ENCODE data around the gene GFRA4. TPM values are rescaled to one million over a fixed set of nuclear protein-coding genes. Genes with fewer than 3 reads are reported as not detected.

The GFRA4 gene
- total RNA-seq, 1 experiment from 2014 or later = not detected

DNA sequence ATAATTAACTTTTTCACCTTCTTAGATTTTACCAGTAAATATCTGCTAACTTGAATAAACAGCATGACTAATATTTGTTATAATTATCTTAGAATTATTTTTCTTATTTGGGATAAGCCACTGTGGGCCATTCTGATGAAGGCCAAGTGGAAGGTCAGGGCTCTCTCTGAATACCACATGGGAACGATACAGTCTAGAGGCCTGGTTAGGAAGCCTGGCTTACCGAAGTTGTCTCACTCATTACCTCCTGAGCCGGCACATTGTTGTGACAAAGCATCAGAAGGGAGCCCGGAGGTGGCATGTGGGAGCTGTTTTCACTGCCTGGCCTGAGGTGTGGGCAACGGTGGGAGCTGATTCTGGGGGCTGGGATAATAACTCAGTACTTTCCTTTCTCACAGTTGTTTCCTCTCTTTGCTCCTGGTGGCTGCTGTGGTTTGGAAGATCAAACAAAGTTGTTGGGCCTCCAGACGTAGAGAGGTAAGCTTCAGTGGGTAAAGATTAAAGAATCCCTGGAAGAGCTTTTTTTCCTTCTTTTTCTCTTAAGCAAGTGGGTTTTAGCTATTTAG is 29.2 kb downstream of the GFRA4 start:
- no peak for DNase-seq
- Histone ChIP-seq H3K23ac (ENCODE audit: insufficient read length, low read depth, low read length) (no peak overlapping the region), H2BK5ac (ENCODE audit: insufficient read length, low read length) (no peak overlapping the region), H3K4ac (ENCODE audit: low read depth, low read length) (no peak overlapping the region), H3K18ac (ENCODE audit: insufficient read length, low read depth, low read length) (no peak overlapping the region), H3K4me2 (ENCODE audit: insufficient read depth, insufficient read length, low read length) (no peak overlapping the region), H2AFZ (ENCODE audit: low read length) (no peak overlapping the region), H4K5ac (ENCODE audit: insufficient read length, low read depth, low read length) (no peak overlapping the region), H3K9me3 (ENCODE audit: control insufficient read depth, low read depth, low read length) (no peaks in the 10 kb centered on the region), H3T11ph (ENCODE audit: low read length) (no peak overlapping the region), H3K56ac (ENCODE audit: insufficient read length, low read depth, low read length) (no peak overlapping the region), H3K27ac (ENCODE audit: insufficient read length, low read depth, low read length) (no peak overlapping the region), H3K27me3 (ENCODE audit: insufficient read depth, low read length) (no peaks in the 10 kb centered on the region), H4K8ac (replicated peaks; ENCODE audit: insufficient read length, low read depth, low read length) (no peak overlapping the region), H2BK15ac (ENCODE audit: low read depth, low read length) (no peak overlapping the region), H4K91ac (ENCODE audit: insufficient read length, low read depth, low read length) (no peak overlapping the region), H3K23me2 (ENCODE audit: insufficient read length, low read depth, low read length, poor library complexity, severe bottlenecking) (no peaks in the 10 kb centered on the region), H2AK5ac (ENCODE audit: insufficient read length, low read length) (no peak overlapping the region), H3K79me2 (ENCODE audit: insufficient read depth, low read length) (no peaks in the 10 kb centered on the region), H4K20me1 (ENCODE audit: control insufficient read depth, insufficient read depth, insufficient read length) (no peaks in the 10 kb centered on the region), H2BK20ac (ENCODE audit: low read depth, low read length, poor library complexity, severe bottlenecking) (no peak overlapping the region), H3K4me1 (ENCODE audit: insufficient read depth, low read length) (peaks cover 6% of the 10 kb centered on the region; the same call in 1 of the 2 replicates), H2BK120ac (ENCODE audit: low read depth, low read length, poor library complexity, severe bottlenecking) (no peak overlapping the region), H3K14ac (ENCODE audit: insufficient read depth, low read length) (no peak overlapping the region), H2BK12ac (ENCODE audit: insufficient read length, low read depth, low read length) (no peak overlapping the region), H3K9ac (ENCODE audit: extremely low read depth, insufficient read length, low read length) (no peak overlapping the region), H3K79me1 (ENCODE audit: insufficient read depth, low read depth, low read length, poor library complexity, severe bottlenecking) (no peaks in the 10 kb centered on the region)
- TF ChIP-seq, protein P1, sequence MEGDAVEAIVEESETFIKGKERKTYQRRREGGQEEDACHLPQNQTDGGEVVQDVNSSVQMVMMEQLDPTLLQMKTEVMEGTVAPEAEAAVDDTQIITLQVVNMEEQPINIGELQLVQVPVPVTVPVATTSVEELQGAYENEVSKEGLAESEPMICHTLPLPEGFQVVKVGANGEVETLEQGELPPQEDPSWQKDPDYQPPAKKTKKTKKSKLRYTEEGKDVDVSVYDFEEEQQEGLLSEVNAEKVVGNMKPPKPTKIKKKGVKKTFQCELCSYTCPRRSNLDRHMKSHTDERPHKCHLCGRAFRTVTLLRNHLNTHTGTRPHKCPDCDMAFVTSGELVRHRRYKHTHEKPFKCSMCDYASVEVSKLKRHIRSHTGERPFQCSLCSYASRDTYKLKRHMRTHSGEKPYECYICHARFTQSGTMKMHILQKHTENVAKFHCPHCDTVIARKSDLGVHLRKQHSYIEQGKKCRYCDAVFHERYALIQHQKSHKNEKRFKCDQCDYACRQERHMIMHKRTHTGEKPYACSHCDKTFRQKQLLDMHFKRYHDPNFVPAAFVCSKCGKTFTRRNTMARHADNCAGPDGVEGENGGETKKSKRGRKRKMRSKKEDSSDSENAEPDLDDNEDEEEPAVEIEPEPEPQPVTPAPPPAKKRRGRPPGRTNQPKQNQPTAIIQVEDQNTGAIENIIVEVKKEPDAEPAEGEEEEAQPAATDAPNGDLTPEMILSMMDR (conservative IDR thresholded peaks at IDR 0.05) = no peak
- Mint-ChIP-seq H3K27me3 (ENCODE audit: low read depth) (no peaks in the 10 kb centered on the region), H3K4me1 (peaks cover 19 to 21% of the 10 kb centered on the region in 2 experiments), H3K27ac (no peak overlapping the region), H3K9me3 (no peaks in the 10 kb centered on the region), H3K36me3 (ENCODE audit: insufficient read depth in 1 of 3, low read depth in 3 of 3) (peaks cover 0 to 5% (median 4%) of the 10 kb centered on the region in 3 experiments; a peak in 3 of 7 replicates), H3K4me3 (no peak overlapping the region)
- no CpG with 5 or more reads among the region's 6 CpGs for WGBS (ENCODE audit: extremely low coverage, insufficient read length, low lambda C conversion rate)
